OCI-LY3 (cell line): ENCODE measurements around the gene SLC25A42.

Experiments
- H2AFZ ChIP-seq: fragments of 200-600, 300-600 bp; shearing (Covaris generic); 2 replicates; pipeline ENCODE4 v1.6.0; 2014; ENCODE audit warnings: antibody characterized with exemption, low read depth, low read length
- H3K27ac ChIP-seq: fragments of 200-600, 300-600 bp; sonication (generic); 2 replicates; pipeline ENCODE4 v1.5.1; 2014; ENCODE audit warnings: mild to moderate bottlenecking, low read length, moderate library complexity, mixed read lengths
- H3K27me3 ChIP-seq: fragments of 200-600, 300-600 bp; sonication (generic); 2 replicates; pipeline ENCODE4 v1.6.1; 2014; ENCODE audit warnings: low read depth, low read length, mixed read lengths
- H3K36me3 ChIP-seq: fragments of 200-600, 300-600 bp; sonication (generic); replicated peaks from 2 replicates; pipeline ENCODE3; 2014; ENCODE audit warnings: low read depth, low read length, mixed read lengths
- H3K4me1 ChIP-seq: fragments of 300-600, 200-600 bp; sonication (generic); 2 replicates; pipeline ENCODE4 v1.6.1; 2014; ENCODE audit warnings: low read length, mixed read lengths
- H3K4me2 ChIP-seq: fragments of 200-600, 300-600 bp; sonication (generic); 2 replicates; pipeline ENCODE4 v1.6.1; 2014; ENCODE audit warnings: low read length, mixed read lengths
- H3K4me3 ChIP-seq: fragments of 300-600, 200-600 bp; sonication (generic); 2 replicates; pipeline ENCODE4 v1.5.1; 2014; ENCODE audit warnings: antibody characterized with exemption, mild to moderate bottlenecking, low read length, moderate library complexity
- H3K79me2 ChIP-seq: fragments of 300-600, 200-600 bp; shearing (Covaris generic); 2 replicates; pipeline ENCODE4 v1.6.1; 2014; ENCODE audit warnings: mild to moderate bottlenecking, low read length, mixed read lengths
- H3K9ac ChIP-seq: fragments of 300-600, 200-600 bp; shearing (Covaris generic); 2 replicates; pipeline ENCODE4 v1.6.0; 2014; ENCODE audit warnings: mild to moderate bottlenecking, low read length, moderate library complexity
- H3K9me3 ChIP-seq: fragments of 200-600, 300-600 bp; shearing (Covaris generic); 2 replicates; pipeline ENCODE4 v1.6.1; 2014; ENCODE audit warnings: low read length, mixed read lengths; ENCODE audit not compliant: insufficient read depth
- H4K20me1 ChIP-seq: fragments of 200-600, 300-600 bp; sonication (generic); 2 replicates; pipeline ENCODE4 v1.6.1; 2016; ENCODE audit warnings: low read length, mixed read lengths; ENCODE audit not compliant: insufficient read depth
- CTCF ChIP-seq: fragments of 200-600, 300-600 bp; sonication (generic); IDR thresholded peaks from 2 replicates; pipeline ENCODE4 v1.5.1; 2014; ENCODE audit warnings: antibody characterized with exemption, low read length, low read depth
- EZH2phosphoT487 ChIP-seq: fragments of 200-600 bp; shearing (Covaris generic); IDR thresholded peaks from 2 replicates; pipeline ENCODE4 v1.6.1; 2018; ENCODE audit warnings: antibody characterized with exemption, mixed run types, low read depth

SLC25A42 gene

DNA sequence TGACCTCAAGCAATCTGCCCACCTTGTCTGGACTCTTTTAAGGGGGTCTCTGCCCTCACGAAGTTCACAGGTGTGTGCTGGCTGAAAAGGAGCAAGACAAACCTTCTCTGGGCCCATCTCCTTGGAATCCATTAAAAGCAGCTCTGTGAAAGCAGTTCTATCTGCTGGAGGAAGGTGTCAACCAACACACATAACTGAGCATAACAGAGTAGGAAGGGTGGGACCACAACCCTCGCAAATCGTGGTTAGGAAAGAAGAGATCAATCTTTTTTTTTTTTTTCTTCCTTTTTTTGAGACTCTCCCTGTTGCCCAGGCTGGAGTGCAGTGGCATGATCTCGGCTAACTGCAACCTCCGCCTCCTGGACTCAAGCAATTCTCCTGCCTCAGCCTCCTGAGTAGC is 31.9 kb upstream of the SLC25A42 start:
- peaks cover 90% of the 10 kb centered on the region for H3K79me2 ChIP-seq
- H3K27ac ChIP-seq, result no peak overlapping the region
- peaks cover 8% of the 10 kb centered on the region; the same call in 1 of the 2 replicates for H3K4me1 ChIP-seq
- no peaks in the 10 kb centered on the region for H3K27me3 ChIP-seq
- no peak overlapping the region for H3K4me3 ChIP-seq
- TF ChIP-seq CTCF (no peak), EZH2phosphoT487 (no peak)
- peak overlapping the region; percentile 78 for H3K4me2 ChIP-seq
- H2AFZ ChIP-seq, result no peak overlapping the region
- peaks cover 37% of the 10 kb centered on the region for H3K36me3 ChIP-seq
- no peaks in the 10 kb centered on the region for H3K9me3 ChIP-seq
- H4K20me1 ChIP-seq, result peaks cover 19% of the 10 kb centered on the region
- H3K9ac ChIP-seq, result no peak overlapping the region

GRCh38 chr19:19032420-19033175 is 31.2 kb upstream of the SLC25A42 start:
- Histone ChIP-seq H3K27ac (peak overlapping the region; percentile 77), H2AFZ (no peak overlapping the region), H3K4me1 (peaks cover 8% of the 10 kb centered on the region; the same call in 1 of the 2 replicates), H3K79me2 (peaks cover 91% of the 10 kb centered on the region), H3K9me3 (no peaks in the 10 kb centered on the region), H3K36me3 (peaks cover 38% of the 10 kb centered on the region), H4K20me1 (peaks cover 15% of the 10 kb centered on the region), H3K9ac (peak overlapping the region; percentile 93), H3K4me3 (peak overlapping the region; percentile 87), H3K4me2 (peak overlapping the region; percentile 78), H3K27me3 (no peaks in the 10 kb centered on the region)
- TF ChIP-seq CTCF, result peak; percentile 9; the same call in 1 of the 2 replicates
- TF ChIP-seq EZH2phosphoT487, result no peak

DNA sequence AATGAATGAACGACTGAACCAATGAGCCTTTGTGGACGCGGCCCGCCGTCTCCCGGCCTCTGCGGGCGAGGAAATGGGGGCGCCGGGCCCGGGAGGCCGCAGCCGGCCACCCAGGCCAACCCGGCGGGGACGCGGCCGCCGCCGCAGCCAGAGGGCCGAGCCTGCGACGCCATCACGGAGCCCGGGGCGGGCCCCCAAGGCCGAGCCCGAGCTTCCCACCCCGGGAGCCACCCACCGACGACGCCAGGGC is 30.7 kb upstream of the SLC25A42 start:
- H3K4me2 ChIP-seq, result peak overlapping the region; percentile 78
- H3K4me1 ChIP-seq, result peaks cover 8% of the 10 kb centered on the region; the same call in 1 of the 2 replicates
- H3K79me2 ChIP-seq, result peaks cover 91% of the 10 kb centered on the region
- H4K20me1 ChIP-seq, result peaks cover 13% of the 10 kb centered on the region
- peak overlapping the region; percentile 77 for H3K27ac ChIP-seq
- peaks cover 39% of the 10 kb centered on the region for H3K36me3 ChIP-seq
- no peaks in the 10 kb centered on the region for H3K9me3 ChIP-seq
- no peaks in the 10 kb centered on the region for H3K27me3 ChIP-seq
- peak overlapping the region; percentile 87 for H3K4me3 ChIP-seq
- peak overlapping the region; percentile 93 for H3K9ac ChIP-seq
- TF ChIP-seq CTCF (no peak), EZH2phosphoT487 (no peak)
- no peak overlapping the region for H2AFZ ChIP-seq

DNA sequence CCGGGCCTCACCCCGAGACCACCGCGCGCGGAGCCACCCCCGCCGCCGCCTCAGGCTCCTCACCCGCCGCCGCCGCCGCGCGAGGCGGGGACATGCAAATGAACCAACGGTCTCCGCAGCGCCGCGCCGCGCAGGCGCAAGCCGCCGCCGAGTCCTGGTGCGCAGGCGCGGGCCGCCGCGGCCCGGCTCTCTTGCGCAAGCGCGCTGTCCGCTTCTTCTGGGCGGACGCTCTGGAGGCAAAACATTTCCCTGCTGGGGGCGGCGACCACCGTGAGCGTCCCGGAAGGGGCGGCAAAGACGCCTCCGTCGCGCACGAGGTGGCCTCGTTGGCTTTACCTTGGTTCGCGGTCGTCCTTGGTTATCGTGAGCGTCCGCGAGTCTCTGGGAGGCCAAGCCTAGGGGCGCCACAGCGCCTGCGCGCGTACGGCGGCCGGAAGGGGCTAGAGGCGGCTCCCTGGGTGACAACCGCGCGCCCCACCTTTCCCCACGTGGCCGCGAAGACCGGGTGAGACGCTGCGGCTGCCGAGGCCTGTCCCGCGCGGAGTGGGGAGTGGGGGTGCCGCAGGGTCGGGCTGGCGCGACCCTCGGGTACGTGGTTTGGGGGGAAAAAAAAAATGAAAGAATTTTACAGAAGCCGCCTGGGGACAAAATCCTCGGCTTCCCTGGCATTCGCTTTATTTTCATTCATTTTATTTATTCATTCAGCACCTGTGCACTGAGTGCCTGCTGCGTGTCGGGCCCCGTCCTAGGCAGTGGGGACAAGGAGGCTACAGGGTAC is 30.2 kb upstream of the SLC25A42 start, which contains the start of the genes ARMC6 and SUGP2:
Gene ARMC6, plus strand, starts transcription at position 178 of the 778 bp plus-strand sequence. CDS start 607 bp downstream, outside the sequence.
Gene SUGP2, minus strand, starts transcription at position 92 of the 778 bp plus-strand sequence. CDS start 2,446 bp downstream, outside the sequence.
- Histone ChIP-seq H3K27me3 (no peaks in the 10 kb centered on the region), H4K20me1 (peaks cover 10% of the 10 kb centered on the region; the same call in 1 of the 2 replicates), H3K4me1 (peaks cover 8% of the 10 kb centered on the region; the same call in 1 of the 2 replicates), H3K4me3 (peak within 1 kb of the TSS; percentile 87), H3K36me3 (peaks cover 37% of the 10 kb centered on the region), H2AFZ (peak within 1 kb of the TSS; percentile 58), H3K9me3 (no peaks in the 10 kb centered on the region), H3K9ac (peak within 1 kb of the TSS; percentile 93), H3K4me2 (peak within 1 kb of the TSS; percentile 91), H3K79me2 (peaks cover 90% of the 10 kb centered on the region), H3K27ac (peak within 1 kb of the TSS; percentile 77)
- TF ChIP-seq CTCF (no peak), EZH2phosphoT487 (no peak)
